SH-SY5Y (cell line): ENCODE measurements around the gene TSG101.

Experiments used
- GATA2 ChIP-seq: IDR thresholded peaks from 2 replicates; pipeline ENCODE4 v1.6.1; 2011; ENCODE audit warnings: mild to moderate bottlenecking, low read depth, low read length
- GATA3 ChIP-seq: IDR thresholded peaks from 2 replicates; pipeline ENCODE4 v1.6.1; 2011; ENCODE audit warnings: low read depth, mild to moderate bottlenecking, low read length, moderate library complexity

DNA sequence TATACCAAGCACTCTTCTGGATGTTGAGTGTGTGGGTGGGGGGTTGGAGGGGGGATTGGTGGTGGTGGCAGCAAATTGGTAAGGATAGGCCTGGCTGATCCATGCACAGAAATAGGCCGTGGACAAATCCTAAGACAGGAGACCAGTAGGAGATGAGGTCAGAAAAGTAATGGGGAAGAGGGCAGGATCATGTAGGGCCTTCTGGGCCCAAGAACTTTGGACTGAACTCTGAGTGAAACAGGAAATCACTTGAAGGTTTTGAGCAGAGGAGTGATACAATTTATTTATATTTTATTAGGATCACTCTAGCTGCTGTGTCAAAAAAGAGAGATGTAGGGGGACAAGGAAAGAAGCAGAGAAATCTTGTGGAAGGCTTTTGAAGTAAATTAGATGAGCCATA, 28.7 kb downstream of the TSG101 start:
- TF ChIP-seq GATA2: no peak
- no peak for TF ChIP-seq GATA3
